HS-27A (cell line): ENCODE results near the gene GALNT6.
A peak's percentile ranks its signal among the peaks of the same experiment; 100 is the strongest.
"Not testable (repeated sequence)": the region's sequence is repeated elsewhere in the genome, so short reads cannot be mapped to it uniquely, and the experiment has no call there.

ENCODE experiments used
- DNase-seq: peaks from one replicate; pipeline ENCODE4 v3.0.0-alpha.2; 2012; ENCODE audit warnings: low read depth, missing footprints

Gene GALNT6

DNA sequence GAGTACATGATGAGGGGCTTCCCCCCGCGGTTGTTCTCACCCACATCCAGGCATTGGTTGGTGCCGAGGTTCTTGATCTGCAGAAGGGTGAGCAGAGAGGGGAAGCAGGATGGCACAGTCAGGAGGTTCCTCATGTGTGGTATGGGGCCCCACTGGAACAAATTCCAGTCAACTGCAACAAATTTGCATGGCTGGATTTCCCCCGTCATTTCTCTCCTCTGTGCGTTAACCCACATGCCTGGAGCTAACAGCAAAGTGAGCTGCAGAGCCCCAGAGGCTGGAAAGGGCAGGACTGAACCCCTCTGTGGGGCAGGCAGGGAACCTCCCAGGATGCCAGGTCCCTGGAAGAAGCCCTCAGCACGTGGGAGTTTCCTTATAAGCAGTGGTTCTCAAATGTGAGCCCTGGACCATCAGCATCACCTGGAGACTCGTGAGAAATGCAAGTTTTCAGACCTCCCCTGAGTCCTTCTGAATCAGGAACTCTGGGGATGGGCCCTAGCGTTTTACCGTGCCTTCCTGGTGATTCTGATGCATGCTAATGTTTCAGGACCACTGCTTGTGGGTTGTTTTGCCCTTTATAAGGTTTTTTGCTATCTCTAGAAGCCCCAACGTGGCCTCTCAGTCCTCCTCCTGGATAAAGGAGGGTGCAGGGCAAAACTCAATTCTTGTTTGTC is 33.7 kb downstream of the GALNT6 start:
- no peak for DNase-seq

DNA sequence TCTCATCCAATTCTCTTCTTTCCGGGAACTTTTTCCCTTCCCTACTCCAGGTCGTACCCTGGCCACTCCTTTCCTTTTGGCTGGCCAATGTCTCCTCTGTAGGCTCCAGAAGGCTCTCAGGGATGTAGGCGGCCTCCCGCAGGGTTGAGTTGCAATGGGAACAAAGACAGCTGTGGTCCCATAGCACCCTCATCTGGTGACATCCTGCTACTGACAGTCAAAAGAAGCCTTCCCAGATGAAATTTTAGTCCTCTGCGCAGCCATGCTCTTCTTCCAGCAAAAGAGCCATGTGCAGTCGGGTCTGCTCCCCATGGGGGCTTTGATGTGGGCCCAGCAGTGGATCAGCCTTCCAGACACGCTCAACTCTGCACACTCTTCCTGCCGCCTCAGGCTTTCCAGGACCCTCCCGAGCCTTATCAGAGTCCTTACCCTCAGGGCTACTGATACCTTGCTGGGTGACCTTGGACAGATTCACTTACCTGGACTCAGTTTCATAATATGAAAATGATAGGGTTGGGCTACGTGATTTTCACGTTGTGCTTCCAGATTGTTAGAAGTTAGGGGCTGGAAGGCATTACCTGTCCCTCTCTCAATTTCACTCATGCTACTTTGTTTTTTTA is 39.2 kb downstream of the GALNT6 start:
- no peak for DNase-seq

DNA sequence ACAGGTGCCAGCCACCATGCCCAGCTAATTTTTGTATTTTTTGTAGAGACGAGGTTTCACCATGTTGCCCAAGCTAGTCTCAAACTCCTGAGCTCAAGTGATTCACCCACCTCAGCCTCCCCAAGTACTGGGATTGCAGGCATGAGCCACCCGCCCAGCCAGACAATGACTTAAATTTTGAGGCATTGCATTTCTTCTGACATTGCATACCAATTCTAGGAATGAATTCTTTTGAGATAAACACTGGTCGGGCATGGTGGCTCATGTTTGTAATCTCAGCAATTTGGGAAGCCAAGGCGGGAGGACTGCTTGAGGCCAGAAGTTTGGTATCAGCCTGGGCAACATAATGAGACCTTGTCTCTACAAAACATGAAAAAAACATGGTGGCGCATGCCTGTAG is 42.2 kb downstream of the GALNT6 start:
- no peak for DNase-seq

DNA sequence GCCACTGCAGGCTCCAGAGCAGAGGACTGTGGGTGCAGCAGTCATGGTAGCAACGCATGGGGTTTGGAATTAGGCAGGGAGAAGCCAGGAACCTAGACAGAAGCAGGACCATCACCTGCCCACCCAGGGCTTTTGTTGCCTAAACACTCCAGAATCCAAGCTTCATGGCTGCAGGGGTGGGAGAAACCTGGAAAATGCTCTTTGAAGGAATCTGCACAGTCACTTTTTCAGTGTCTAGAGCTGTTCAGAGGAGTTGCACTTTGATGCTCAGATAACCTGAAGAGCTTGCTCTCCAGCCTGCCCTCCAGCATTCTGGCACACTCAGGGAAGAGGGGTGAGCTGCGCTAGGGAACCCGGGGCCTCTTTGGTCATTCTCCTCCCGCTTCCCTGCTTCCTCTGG is 43.1 kb downstream of the GALNT6 start:
- no peak for DNase-seq

DNA sequence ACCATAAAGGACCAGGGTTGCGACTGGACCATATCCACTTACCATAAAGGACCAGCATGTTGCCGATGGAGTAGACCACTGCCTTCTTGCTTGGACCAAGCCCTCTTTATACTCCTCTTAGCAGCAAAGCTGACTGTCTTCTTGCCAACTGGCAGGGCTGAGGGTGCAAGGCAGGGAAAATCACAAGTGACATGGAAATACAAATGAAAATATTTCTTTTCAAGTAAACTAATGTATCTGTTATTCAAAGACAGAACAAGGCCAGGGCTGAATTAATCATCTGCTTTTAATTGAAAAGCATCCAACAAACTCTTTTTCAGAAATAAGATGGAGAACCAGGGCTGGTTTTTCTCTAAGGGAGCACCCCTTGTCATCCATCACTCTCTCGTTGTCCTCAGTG is 44.6 kb downstream of the GALNT6 start, which contains the start of gene CELA1:
CELA1 (minus strand) TSS at position 99 of the 400 bp plus-strand sequence; CDS start at position 58, 41 bp downstream.
- no peak for DNase-seq

DNA sequence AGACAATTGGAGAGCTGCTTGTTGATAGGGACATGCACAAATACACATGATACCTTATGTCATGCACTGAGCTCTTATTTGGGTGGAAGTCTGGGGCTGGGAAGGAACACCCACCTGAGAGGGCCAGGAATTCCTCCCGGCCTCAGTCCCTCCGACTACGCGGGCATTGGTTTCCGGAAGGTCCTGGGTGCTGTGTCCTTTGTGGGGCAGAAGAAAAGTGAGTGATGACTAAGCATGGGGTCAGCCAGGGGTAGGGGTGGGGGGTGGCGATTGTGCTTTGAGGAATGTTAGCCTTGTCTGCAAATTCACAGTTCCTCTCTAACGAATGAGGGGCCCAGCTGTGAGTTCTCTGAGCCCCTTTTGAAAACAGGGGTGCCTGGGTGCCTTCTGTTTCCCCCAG is 45.5 kb downstream of the GALNT6 start:
- DNase-seq, result no peak

DNA sequence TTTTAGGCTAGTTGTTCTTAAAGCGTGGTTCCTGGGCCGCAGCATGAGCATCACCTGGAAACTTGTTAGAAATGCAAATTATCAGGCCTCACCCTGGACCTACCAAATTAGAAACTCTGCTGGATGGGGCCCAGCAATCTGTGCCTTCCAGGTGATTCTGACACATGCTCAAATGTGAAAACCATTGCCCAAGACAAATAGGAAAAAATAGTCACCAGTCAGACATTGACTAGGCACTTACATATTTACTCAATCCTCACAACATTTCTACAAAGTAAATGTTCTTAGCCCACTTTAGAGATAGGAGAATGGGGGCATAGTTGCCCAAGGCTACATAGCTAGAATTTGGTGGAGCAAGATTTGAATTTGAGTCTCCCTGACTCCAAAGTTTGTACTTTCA is 48.0 kb downstream of the GALNT6 start:
- no peak for DNase-seq

DNA sequence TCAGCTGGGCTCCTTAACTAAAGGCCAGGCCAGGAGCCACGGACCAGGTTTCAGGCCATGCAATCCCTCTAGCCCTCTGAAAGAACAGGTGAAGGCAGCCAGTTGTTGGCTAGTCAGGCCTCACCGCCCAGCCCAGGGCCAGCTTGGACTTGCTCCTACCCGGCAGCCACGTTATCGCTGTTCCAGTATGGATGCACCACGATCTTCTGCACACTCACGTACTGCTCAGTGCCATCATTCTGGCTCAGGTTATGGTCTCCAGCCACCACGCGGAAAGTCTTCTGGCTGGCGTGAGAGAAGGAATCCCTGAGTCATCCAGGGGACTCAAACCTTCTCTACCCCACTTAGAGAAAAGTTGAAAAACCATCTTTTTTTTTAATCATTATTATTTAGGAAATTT is 48.8 kb downstream of the GALNT6 start:
- DNase-seq, result no peak

DNA sequence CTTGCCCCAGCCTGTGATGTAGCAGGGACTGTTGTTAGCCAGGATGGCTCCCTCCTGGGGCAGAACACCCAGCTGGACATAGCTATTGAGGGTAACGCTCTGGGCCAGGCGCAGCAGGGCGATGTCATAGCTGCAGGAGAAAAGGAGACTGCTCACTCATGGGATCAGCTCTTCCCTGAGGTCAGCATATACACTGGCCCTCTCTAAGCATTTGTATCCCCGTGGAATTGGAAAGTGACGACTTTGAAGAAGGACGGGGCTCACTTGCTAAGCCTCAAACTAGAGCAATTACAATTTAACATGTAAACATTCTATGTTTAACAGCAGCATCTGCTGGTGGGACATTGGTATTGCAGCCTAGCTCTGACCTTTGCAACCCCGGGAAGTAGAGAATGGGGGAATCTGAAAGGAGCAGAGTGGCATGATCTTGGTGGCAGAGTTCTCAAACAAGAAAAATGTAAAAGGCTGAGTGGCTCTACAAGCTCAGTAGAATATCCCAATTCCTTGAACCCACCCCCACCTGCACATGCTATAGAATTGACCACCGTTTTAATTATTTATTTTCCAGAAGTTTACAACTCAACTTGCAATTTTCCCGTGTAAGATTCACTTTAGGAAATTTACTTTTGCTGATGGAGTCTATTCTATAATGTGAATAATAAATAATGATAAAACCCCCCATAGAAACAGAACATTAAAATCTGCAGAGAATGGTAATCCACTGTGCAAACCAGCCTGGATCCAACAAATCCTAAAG is 49.8 kb downstream of the GALNT6 start:
- DNase-seq, result peak; percentile 50

DNA sequence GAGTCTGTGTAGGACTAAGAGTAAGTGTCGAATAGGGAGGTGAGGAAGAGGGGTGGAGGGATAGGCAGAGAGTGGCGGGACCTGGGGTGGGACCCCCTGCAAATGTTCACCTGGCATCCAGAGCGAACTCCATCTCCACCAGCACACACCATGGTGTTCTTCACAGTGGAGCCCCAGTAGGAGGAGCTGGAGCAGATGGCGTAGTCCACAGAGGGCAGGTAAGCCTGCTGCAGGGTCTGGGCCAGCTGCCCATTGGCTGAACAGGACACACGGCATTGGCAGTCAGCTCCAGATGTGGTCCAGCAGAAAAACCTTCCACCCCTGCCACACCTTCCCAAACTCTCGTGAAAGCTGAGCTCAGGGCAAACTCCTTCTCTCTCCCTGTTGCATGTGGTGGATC is 51.5 kb downstream of the GALNT6 start:
- no peak for DNase-seq

DNA sequence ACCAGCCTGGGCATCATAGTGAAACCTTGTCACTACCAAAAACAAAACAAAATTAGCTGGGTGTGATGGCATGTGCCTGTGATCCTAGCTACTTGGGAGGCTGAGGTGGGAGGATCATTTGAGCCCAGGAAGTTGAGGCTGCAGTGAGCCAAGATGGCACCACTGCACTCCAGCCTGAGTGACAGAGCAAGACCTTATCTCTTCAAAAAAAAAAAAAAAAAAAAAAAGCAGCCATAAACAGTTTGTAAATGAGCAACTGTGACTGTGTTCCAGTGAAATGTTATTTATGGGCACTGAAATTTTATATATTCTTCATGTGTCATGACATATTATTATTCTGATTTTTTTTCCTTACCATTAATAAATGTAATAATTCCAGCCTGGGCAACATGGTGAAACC is 53.9 kb downstream of the GALNT6 start:
- DNase-seq, result not testable (repeated sequence)

DNA sequence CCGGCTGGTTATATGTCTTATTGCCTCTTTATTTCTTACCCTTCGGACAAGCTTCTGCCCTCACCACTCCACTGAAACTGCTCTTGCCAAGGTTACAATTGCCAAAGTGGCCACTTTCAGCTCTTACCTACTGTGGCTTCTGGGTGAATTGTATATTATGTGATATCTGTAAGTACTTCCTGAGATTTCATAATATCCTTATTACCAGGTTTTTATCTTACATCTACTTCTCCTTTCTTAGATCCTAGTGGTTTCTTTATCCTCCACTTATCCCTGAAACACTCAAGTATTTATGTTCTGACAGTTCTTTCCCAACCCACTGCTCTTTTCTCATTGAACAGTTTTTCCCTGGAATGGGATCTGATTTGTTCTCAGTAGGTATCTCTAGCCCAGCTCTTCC is 55.3 kb downstream of the GALNT6 start:
- DNase-seq, result no peak

DNA sequence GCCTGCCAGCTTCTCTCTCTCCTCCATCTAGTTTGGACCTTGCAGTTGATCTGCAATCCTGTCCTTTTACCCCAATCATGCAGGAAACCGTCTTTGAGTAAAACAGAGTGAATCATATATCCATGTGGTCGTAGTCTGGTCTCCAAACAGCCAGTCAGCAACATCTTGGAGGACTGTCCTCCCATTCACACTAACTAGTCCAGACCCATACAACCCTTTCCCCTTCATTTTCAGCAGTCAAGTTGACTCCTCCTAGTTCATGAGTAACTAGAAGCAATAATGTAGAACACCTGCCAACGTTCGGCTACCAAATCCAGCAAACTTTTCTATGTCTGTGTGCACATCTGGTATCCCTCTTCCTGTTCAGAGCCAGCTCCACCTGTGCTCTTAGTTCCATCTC is 56.4 kb downstream of the GALNT6 start:
- DNase-seq, result no peak

DNA sequence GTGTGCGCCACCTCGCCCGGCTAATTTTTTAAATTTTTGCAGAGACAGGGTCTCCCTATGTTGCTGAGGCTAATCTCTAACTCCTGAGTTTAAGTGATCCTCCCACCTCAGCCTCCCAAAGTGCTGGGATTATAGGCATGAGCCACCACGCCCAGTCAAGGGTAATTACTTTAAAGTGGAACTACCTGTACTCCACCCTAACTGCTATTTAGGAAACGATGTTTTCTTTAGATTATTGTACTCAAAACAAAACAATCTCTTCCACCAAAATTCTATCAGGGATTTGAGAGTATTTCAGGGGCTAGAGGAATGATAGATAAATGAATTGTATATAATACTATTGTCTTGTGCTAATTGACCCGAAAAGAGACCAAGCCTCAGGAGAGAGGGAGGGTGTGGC is 57.7 kb downstream of the GALNT6 start:
- DNase-seq, result no peak

DNA sequence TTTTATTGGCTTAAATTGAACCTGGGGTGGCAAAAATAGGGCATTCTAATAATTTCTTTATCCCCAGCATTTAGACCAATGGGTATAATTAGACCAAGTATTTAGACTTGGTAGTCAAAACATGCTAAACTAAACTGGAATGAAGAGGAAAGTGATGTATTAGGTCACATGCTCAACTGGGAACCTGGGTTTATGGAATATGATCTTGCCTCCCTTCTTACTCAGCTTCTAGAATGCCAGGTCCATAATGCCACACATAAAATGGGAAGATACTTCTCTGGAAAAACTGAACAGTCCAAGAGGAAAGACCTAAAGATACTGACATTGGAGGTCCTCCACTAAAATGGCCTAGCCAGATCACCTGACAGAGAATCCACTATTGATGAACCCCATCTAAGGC is 61.0 kb downstream of the GALNT6 start:
- DNase-seq, result no peak

DNA sequence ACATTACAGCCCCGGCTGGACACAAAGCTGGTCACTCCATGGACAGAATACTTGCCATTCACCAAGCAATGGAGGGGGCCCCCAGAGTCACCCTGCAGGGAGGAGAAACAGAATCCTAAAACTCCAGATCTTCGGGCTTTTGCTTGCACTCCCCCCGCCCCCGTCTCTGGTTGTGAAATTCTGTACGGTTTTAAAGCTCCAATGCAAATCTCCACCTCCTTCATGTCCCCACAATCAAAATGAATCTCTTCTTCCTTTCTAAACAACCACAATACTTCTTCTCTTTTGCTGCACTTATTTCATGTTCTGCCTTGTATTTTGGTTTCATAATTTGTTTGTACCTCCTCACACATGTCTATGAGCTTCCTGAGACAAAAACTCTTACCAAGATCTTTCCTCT is 61.5 kb downstream of the GALNT6 start:
- no peak for DNase-seq

DNA sequence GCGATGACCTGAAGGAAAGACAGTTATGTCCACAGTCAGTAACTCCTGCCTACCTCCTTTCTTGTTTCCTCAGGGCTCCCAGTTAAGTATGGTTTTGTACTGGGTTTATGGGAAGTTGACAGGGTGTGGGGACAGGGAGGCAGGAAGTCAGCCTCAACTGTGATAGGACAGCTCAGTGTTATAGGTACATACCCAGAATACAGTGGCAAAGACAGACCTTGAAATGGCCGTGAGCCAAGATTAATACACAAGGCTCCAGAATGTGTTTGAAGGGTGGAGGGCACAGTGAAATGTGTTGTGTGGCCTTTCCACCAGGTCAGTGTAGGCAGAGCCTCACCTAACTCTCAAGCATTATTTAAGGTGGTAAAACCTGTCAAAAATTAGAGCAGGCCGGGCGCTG is 62.6 kb downstream of the GALNT6 start:
- no peak for DNase-seq

DNA sequence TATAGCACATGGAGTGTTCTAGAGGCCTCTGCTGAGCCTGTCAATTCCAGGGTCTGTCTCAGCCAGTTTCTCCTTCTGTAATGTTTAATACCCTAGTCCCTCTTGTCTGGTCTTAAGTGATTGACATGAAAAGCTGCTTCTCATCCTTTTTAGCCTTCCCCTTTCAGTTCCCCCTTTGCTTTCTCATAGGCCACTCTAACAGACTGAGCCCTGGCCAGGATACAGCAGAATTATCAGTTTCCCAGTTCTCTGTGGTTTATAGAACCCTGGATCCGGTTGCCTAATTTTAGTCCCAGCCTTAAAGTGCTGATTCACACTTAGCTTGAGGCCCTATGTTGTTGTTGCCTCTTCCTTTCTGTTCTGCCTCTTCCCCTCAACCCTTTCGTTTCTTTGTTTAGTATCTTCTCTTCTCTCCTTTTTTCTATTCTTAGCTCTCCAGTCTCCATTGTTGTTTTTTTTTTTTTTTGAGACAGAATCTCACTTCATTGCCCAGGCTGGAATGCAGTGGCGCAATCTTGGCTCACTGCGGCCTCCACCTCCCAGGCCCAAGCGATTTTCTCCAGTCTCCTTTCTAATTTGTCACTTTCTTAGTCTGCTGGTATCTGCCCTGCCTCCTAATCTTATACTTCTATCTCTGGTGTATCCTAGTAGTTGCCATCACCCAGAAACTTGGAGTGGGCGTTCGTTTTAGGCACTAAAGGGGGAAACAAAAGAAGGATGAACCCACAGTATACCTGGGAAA is 64.3 kb downstream of the GALNT6 start:
- no peak for DNase-seq

DNA sequence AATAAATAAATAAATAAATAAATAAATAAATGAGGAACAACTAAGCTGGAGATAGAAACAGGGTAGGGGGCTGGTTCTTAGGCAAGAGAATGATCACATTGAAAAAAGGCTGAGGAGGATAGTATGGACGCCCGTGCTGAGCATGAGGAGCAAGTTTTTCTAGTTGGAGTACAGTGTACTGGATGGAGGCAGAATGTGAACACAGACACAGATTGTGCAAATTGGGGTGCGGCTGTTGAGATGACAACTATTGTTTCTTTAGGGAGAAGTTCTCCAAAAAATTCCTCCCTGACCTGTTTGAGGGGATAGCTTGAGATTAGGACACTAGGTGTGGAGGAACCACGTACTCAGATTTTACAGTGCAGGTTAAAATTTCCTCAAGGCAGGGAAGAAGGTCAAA is 66.3 kb downstream of the GALNT6 start:
- DNase-seq, result no peak

DNA sequence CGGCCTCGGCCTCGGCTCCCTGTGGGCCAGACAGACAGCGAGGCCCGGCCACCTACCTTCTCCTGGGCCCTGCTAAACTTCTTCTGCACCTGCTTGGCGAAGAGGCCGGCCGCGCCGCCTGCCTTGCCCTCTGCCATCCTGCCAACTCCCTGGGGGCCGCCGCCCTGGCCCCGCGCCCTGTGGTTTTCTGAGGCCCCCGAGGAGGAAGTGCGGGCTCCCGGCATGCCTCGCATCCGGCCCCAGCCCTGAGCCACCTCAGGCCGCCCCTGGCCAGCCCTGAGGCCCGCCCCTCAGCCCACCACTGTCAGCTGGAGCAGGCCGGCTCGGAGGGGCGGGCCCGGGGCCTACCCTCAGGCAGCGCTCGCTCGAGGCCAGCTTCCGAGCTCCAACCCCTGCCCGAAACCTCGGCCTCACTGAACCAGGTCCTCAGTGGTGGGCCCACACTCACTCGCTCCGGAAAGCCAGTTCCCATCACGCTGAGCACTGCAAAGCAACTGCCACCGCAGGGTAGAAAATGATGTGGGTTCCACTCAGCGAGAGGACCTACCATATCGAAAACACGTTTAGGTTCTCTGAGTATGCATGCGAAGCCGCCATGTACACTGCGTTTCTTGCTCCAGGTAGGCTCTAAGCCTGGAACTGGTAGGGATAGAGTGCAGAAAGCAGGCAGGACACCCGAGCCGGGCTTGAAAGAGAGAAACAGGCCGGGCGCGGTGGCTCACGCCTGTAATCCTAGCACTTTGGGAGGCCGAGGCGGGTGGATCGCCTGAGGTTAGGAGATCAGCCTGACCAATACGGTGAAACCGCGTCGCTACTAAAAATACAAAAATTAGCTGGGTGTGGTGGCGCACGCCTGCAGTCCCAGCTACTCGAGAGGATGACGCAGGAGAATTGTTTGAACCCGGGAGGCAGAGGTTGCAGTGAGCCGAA is 67.0 kb downstream of the GALNT6 start, which contains the start of gene BIN2:
BIN2 (minus strand) TSS at position 209 of the 930 bp plus-strand sequence; CDS start at position 137, 72 bp downstream.
- DNase-seq, result no peak

DNA sequence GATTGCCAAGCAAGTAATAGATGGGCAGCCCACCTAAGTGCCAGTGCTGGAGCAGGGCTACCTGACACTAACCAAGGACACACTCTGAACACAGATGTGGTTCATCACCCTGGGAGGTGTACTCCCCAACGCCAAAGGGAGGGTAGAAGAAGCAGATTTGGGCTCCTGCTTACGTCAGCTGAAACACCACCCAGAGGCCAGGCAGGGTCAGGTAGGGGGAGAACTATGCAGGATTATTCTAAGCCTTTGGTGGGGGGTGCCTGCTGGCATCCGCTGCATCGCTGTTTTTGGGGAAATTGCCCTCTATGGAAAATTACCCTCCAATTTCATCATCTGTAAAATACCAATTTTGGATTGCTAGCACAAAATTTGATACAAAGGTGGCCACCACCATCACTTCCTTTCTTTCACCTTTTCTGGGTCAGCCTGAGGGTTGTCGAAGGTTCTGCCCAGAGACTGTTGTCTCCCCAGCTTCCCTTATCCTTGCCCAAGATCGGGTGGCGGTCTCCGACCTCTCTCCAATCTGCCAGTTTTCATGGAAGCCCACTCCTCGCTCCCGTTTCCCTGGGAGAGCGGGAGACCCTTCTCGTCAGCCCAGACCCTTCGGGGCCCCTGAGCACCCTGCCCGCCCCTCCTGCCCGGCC is 67.8 kb downstream of the GALNT6 start:
- DNase-seq, result no peak
